NCI-H510A (cell line): ENCODE data around the gene B3GLCT.

Experiments used
- DNase-seq: peaks from one replicate; lab custom pipeline; 2025; lab: John Stamatoyannopoulos, UW

B3GLCT gene

GRCh38 chr13:31350560-31350959, 150.8 kb downstream of the B3GLCT start:
- DNase-seq, result no peak

GRCh38 chr13:31351376-31351775, 151.6 kb downstream of the B3GLCT start:
- no peak for DNase-seq

- no peak for DNase-seq
These were observed 152.7 kb downstream of the B3GLCT start for GRCh38 chr13:31352467-31352866.

GRCh38 chr13:31355001-31355400, 155.2 kb downstream of the B3GLCT start:
- DNase-seq, result no peak

- no peak for DNase-seq
These were observed 157.2 kb downstream of the B3GLCT start for GRCh38 chr13:31356991-31357390.

GRCh38 chr13:31357581-31357980, 157.8 kb downstream of the B3GLCT start:
- no peak for DNase-seq

- no peak for DNase-seq
These were observed 161.9 kb downstream of the B3GLCT start for GRCh38 chr13:31361673-31362072.

GRCh38 chr13:31365630-31366029, 165.9 kb downstream of the B3GLCT start:
- DNase-seq, result no peak

GRCh38 chr13:31367410-31367809, 167.6 kb downstream of the B3GLCT start:
- no peak for DNase-seq

GRCh38 chr13:31369213-31369612, 169.4 kb downstream of the B3GLCT start:
- DNase-seq, result no peak

GRCh38 chr13:31372454-31372853, 172.7 kb downstream of the B3GLCT start:
- no peak for DNase-seq

GRCh38 chr13:31374682-31375081, 174.9 kb downstream of the B3GLCT start:
- DNase-seq, result no peak

GRCh38 chr13:31377946-31378345, 178.2 kb downstream of the B3GLCT start:
- no peak for DNase-seq

- DNase-seq, result no peak
These were observed 180.9 kb downstream of the B3GLCT start for GRCh38 chr13:31380715-31381114.
